Lower leg skin (tissue), 3 donors: ENCODE results near the gene ALPG.
"Not testable (repeated sequence)": the region's sequence is repeated elsewhere in the genome, so short reads cannot be mapped to it uniquely, and the experiment has no call there.

ENCODE experiments used
- POLR2A ChIP-seq, 2 donors: fragments of 450-650 bp; IDR thresholded peaks; one replicate each; pipeline ENCODE4 v1.6.1; 2016 to 2017; ENCODE audit warnings: antibody characterized with exemption in 2 of 2, mild to moderate bottlenecking in 1 of 2, moderate library complexity in 1 of 2
- TF ChIP-seq, protein P1 (sequence below), 3 donors: fragments of 450-650 bp; IDR thresholded peaks; one replicate each; pipeline ENCODE4 v1.5.1; 2016; ENCODE audit warnings: antibody characterized with exemption in 3 of 3, mild to moderate bottlenecking in 3 of 3, moderate library complexity in 2 of 3

DNA sequence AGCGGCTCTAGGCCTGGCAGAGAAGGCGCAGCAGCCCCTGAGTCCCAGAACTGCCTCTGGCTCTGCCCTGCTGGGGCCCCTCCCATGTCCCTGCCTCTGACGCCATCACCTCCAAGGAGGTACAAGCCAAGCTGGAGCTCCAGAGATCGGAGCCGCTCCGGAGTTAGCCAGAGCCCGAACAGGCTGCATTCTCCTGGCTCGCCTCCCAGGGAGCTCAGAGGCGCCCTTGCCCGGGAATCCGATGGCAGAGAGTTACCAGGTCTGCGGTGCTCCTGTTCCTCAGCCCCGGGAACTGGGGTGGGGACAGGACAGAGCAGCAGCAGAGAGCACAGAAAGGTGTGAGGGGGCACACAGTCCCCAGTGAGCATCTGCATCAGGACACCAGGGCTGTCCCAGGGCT is 36.4 kb downstream of the ALPG start:
- TF ChIP-seq POLR2A (IDR thresholded peaks at IDR 0.05): not testable (repeated sequence)
- TF ChIP-seq, protein P1, sequence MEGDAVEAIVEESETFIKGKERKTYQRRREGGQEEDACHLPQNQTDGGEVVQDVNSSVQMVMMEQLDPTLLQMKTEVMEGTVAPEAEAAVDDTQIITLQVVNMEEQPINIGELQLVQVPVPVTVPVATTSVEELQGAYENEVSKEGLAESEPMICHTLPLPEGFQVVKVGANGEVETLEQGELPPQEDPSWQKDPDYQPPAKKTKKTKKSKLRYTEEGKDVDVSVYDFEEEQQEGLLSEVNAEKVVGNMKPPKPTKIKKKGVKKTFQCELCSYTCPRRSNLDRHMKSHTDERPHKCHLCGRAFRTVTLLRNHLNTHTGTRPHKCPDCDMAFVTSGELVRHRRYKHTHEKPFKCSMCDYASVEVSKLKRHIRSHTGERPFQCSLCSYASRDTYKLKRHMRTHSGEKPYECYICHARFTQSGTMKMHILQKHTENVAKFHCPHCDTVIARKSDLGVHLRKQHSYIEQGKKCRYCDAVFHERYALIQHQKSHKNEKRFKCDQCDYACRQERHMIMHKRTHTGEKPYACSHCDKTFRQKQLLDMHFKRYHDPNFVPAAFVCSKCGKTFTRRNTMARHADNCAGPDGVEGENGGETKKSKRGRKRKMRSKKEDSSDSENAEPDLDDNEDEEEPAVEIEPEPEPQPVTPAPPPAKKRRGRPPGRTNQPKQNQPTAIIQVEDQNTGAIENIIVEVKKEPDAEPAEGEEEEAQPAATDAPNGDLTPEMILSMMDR (IDR thresholded peaks at IDR 0.05): not testable (repeated sequence)
